ENCODE data around the gene TSC1.

The TSC1 gene

DNA sequence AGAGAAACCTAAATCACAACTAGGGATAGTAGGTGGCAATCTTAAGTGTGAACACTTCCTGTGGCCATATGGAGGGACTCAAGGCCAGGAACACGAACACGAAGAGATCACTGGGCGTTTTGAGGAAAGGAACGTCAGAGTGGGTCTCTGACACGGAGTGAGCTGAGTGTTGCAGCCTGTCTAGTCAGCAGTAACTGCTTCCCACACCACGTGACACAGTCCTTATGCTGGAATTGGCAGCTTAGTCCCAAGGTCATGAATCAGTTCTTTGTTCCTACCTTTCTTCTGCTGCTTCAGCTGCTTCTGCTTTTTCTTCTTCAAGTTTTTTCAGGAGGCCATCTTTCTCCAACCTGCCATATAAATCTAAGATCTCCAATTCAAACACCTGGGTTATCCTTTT is 47.5 kb downstream of the TSC1 start:
- POLR2A ChIA-PET: no interaction called here
- no peak for DNase-seq (ENCODE audit: extremely low spot score)
- CTCF ChIA-PET: interaction anchor here (1.1 to 10.7 kb wide), 4 partner anchors 8 to 47 kb away, joined by 3 to 135 read pairs (median 6); no protein-coding TSS in a partner anchor
- TF ChIP-seq, protein P1, sequence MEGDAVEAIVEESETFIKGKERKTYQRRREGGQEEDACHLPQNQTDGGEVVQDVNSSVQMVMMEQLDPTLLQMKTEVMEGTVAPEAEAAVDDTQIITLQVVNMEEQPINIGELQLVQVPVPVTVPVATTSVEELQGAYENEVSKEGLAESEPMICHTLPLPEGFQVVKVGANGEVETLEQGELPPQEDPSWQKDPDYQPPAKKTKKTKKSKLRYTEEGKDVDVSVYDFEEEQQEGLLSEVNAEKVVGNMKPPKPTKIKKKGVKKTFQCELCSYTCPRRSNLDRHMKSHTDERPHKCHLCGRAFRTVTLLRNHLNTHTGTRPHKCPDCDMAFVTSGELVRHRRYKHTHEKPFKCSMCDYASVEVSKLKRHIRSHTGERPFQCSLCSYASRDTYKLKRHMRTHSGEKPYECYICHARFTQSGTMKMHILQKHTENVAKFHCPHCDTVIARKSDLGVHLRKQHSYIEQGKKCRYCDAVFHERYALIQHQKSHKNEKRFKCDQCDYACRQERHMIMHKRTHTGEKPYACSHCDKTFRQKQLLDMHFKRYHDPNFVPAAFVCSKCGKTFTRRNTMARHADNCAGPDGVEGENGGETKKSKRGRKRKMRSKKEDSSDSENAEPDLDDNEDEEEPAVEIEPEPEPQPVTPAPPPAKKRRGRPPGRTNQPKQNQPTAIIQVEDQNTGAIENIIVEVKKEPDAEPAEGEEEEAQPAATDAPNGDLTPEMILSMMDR (IDR thresholded peaks at IDR 0.05; ENCODE audit: control extremely low read depth, extremely low read depth, low read depth, missing control alignments): no peak

DNA sequence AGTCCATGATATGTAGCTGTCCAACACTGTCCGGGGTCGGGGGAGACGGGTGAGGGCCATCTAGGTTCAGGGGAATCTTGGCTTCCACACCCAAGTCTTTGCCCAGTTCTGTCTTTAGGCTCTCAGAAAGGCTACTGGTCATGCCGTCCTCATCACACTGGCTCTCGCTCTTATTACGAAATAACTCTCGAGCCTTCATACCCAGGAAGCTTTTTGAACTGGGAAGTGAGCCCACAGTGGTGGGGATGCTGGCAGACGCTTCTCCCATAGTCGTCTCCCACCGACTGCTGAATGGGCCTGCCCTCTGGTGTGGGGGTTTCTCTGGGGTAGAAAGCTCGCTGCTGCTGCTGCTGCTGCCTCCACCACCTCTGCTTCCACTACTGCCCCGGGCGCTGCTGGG is 48.2 kb downstream of the TSC1 start:
- POLR2A ChIA-PET: interaction anchor here (1.2 kb wide), 1 partner anchor 8 kb away, joined by 3 read pairs; no protein-coding TSS in a partner anchor

DNA sequence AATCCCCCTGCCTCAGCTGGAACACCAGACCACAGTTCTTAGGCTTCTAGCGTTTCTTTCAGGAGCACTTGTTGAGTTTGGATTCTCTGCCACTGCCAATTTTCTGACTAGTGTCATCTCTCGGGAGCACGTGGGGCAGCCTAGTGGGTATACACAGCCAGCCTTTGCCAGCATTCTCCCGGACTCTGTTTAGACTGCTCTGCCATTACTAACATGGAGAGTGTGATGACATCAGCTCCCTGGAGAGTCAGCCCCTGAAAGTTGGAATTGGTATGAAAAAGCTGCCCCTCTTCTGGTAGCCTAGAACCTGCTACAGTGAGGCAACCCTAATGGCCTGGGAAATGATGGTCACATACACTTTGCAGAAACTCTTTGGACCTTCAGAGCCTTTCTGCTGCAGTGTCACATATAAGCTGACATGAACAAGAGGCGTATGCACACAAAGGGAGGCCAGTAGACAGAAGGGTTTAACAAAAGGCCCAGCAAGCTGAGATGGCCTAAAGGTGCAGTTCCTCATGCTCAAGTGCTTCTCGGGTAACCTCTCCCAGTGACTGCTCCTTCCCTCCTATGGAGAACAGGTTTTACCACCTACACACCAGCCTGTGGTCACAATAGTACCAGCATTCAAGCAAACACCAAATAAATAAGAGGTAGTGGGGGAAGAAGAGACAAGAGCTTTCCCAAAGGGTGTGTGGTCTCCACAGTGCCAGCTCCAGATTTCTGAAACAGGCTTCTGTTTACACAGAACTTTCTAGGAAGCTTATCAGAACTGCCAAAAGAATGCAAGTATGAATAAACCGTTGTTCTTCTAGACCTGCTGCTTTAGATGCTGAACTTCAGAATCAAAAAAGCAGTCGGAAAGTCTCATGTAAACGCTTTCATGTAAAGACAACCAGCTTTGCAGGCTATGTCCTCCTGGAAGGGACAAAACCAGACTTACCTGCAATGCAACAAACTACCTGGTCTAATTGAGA is 49.3 kb downstream of the TSC1 start:
- TF ChIP-seq, protein P1 (IDR thresholded peaks at IDR 0.05; ENCODE audit: control extremely low read depth, extremely low read depth, low read depth, missing control alignments): no peak
- no peak for DNase-seq (ENCODE audit: extremely low spot score)
- ChIA-PET CTCF (interaction anchor here (3.2 to 10.7 kb wide), 3 partner anchors 9 to 20 kb away, joined by 10 to 135 read pairs (median 33); partner anchors contain the start of gene SPACA9), POLR2A (interaction anchor here (1.2 kb wide), 1 partner anchor 10 kb away, joined by 3 read pairs; no protein-coding TSS in a partner anchor)

More for the DNA sequence above, 48.2 kb downstream of the TSC1 start:
- DNase-seq (ENCODE audit: extremely low spot score): no peak
- CTCF ChIA-PET: interaction anchor here (1.1 to 10.7 kb wide), 3 partner anchors 8 to 47 kb away, joined by 3 to 135 read pairs (median 33); no protein-coding TSS in a partner anchor
- TF ChIP-seq, protein P1 (IDR thresholded peaks at IDR 0.05; ENCODE audit: control extremely low read depth, extremely low read depth, low read depth, missing control alignments): no peak

DNA sequence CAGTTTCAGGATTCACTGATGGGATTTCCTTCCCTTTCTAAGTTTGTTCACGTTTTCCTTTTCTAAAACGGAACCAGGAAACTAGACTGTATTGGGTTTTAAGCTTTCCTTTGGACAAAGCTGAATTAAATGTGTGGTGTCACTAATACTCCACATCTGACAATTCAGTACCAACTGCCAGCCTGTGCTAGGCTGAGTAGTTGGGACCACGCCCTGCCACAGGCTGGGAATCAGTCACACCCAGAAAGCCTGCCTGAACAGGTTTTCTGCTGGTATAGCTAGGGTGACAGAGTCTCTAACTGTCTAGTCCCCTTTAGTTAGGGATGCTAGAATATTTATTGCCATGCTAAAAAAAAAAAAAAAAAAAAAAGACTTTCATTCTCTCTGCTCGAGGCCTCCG is 50.1 kb downstream of the TSC1 start:
- ChIA-PET POLR2A (no interaction called here), CTCF (interaction anchor here (3.2 to 4.8 kb wide), 2 partner anchors 10 to 15 kb away, joined by 10 to 33 read pairs; partner anchors contain the start of gene SPACA9)
- TF ChIP-seq, protein P1 (IDR thresholded peaks at IDR 0.05; ENCODE audit: control extremely low read depth, extremely low read depth, low read depth, missing control alignments): no peak
- DNase-seq (ENCODE audit: extremely low spot score): no peak

DNA sequence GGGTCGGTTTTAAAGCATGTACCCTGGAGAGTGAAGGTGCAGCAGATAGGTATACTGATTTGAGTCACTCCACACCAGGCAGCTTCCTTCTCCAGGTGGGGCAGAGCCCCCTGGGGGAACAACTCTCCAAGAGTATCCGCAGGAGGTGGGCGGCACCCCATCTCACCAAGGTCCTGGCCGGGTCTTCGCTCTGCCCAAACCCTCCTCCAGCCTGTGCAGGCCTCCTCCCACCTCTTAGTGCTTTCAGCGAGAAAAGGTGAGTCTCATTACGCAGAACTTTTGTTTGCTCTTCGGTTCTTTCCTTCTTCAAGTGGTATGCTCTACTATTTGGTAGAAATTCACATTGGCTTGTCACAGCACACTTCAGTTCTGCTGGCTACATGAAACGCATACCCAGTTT is 52.0 kb downstream of the TSC1 start:
- no peak for DNase-seq (ENCODE audit: extremely low spot score)
- ChIA-PET CTCF (interaction anchor here (3.2 to 4.8 kb wide), 2 partner anchors 12 to 13 kb away, joined by 10 to 33 read pairs; partner anchors contain the start of gene SPACA9), POLR2A (no interaction called here)

DNA sequence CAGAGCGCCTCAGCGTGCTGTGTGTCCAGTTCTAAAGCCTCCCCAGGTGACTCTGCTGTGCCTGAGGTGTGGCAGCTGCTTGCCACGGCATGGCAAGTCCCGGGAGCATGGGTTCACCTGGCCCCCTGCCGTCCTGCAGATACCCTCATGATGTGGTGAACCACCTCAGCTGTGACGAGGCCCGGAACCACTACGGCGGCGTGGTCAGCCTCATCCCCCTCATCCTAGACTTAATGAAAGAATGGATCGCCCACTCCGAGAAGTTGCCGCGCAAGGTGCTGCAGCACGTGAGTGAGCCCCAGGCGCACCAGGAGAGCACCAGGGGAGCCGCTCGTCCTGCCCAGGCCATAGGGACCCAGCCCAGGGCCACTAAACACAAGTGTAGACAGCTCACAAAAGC is 56.3 kb downstream of the TSC1 start:
- ChIA-PET CTCF (interaction anchor here (2.3 kb wide), 1 partner anchor 13 kb away, joined by 7 read pairs; no protein-coding TSS in a partner anchor), POLR2A (no interaction called here)
- TF ChIP-seq, protein P1 (IDR thresholded peaks at IDR 0.05; ENCODE audit: control extremely low read depth, extremely low read depth, low read depth, missing control alignments): no peak
- no peak for DNase-seq (ENCODE audit: extremely low spot score)

More for the DNA sequence above, 52.0 kb downstream of the TSC1 start:
- TF ChIP-seq, protein P1 (IDR thresholded peaks at IDR 0.05; ENCODE audit: control extremely low read depth, extremely low read depth, low read depth, missing control alignments): no peak

All from GM10248 (cell line).